H1 (cell line): Measurements from ENCODE around the gene GADL1. TPM values are rescaled to one million over a fixed set of nuclear protein-coding genes. Genes with fewer than 3 reads are reported as not detected.

Experiments used
- TBP ChIP-seq: IDR thresholded peaks from 2 replicates; pipeline ENCODE4 v1.6.1; 2011; ENCODE audit warnings: low read depth, low read length, improper control_type of control experiment
- TEAD4 ChIP-seq: IDR thresholded peaks from 2 replicates; pipeline ENCODE4 v1.6.1; 2012; ENCODE audit warnings: low read depth, low read length, inconsistent platforms, mixed read lengths
- YY1 ChIP-seq: IDR thresholded peaks from 2 replicates; pipeline ENCODE4 v1.6.1; 2011; ENCODE audit warnings: low read depth, mild to moderate bottlenecking, low read length
- polyA plus RNA-seq, 7 experiments: library from polyadenylated mRNA; depleted of rRNA in 3 of 7; stranded (reverse) in 5 of 7; unstranded in 2 of 7; fragments of >200 nt in 5 of 7; fragments of 200-250 nt in 2 of 7; gene quantifications; 1 replicate in 5 of 7; 2 replicates in 1 of 7; 4 replicates in 1 of 7; pipeline versions ENCODE4 v1.2.1 to v1.2.3, GENCODE V29; 2011 to 2013; ENCODE audit warnings: missing spikeins in 2 of 7, mixed read lengths in 2 of 7
- total RNA-seq: library from RNA; stranded (reverse); fragmentation: NEBNext Ultra II Directional; extraction: Animal tissue kit (Norgen Biotek cat#: 25700); gene quantifications from 2 replicates; pipeline ENCODE4 v1.2.1, GENCODE V29; 2021

Gene GADL1
- total and polyA plus RNA-seq, 2 of the 8 experiments (the other 6 are each of a cell fraction or from before 2014, with no cell fraction given) = 0.03 to 0.30 TPM

- TF ChIP-seq TBP = no peak
- no peak for TF ChIP-seq YY1
- no peak for TF ChIP-seq TEAD4
Observed at GRCh38 chr3:30733209-30733608, 161.3 kb downstream of the GADL1 start (continued).
